ENCODE results near the gene COPS6.

DNA sequence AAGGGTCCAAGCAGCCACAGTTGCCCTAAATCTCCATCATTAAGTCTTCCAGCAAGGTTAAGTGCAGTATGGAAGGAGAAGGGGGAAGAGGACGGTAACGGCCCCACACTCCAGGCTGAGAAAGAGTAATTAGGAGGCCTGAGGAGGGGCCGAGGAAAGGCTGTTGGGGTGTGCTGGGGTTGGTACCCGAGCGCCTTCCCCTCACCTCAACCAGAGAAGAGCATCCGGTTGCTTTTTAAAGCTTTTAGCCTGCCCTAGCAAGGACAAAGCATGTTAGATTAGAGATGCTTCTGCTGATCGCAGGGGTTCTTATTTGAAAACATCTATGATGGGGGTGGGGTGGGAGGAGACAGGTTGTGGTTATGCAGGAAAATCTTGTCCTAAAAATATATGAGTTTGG is 48.2 kb upstream of the COPS6 start:
- TF ChIP-seq, protein P1, sequence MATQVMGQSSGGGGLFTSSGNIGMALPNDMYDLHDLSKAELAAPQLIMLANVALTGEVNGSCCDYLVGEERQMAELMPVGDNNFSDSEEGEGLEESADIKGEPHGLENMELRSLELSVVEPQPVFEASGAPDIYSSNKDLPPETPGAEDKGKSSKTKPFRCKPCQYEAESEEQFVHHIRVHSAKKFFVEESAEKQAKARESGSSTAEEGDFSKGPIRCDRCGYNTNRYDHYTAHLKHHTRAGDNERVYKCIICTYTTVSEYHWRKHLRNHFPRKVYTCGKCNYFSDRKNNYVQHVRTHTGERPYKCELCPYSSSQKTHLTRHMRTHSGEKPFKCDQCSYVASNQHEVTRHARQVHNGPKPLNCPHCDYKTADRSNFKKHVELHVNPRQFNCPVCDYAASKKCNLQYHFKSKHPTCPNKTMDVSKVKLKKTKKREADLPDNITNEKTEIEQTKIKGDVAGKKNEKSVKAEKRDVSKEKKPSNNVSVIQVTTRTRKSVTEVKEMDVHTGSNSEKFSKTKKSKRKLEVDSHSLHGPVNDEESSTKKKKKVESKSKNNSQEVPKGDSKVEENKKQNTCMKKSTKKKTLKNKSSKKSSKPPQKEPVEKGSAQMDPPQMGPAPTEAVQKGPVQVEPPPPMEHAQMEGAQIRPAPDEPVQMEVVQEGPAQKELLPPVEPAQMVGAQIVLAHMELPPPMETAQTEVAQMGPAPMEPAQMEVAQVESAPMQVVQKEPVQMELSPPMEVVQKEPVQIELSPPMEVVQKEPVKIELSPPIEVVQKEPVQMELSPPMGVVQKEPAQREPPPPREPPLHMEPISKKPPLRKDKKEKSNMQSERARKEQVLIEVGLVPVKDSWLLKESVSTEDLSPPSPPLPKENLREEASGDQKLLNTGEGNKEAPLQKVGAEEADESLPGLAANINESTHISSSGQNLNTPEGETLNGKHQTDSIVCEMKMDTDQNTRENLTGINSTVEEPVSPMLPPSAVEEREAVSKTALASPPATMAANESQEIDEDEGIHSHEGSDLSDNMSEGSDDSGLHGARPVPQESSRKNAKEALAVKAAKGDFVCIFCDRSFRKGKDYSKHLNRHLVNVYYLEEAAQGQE (IDR thresholded peaks at IDR 0.05; ENCODE audit: insufficient read depth in 1 of 2, low read depth in 2 of 2, low read length in 2 of 2): no peak
- TF ChIP-seq POLR2AphosphoS5 (IDR thresholded peaks at IDR 0.05; ENCODE audit: low read depth, low read length) (no peak), TAF1 (IDR thresholded peaks at IDR 0.05; ENCODE audit: borderline replicate concordance, insufficient read depth, low read length) (no peak), SIN3A (IDR thresholded peaks at IDR 0.05; ENCODE audit: borderline replicate concordance, insufficient read depth, low read length) (no peak)

Data from PFSK-1 (cell line).